Measurements from ENCODE around the gene HPCAL4. TPM values are rescaled to one million over a fixed set of nuclear protein-coding genes. Genes with fewer than 3 reads are reported as not detected.

HPCAL4 gene
- total RNA-seq, 2 experiments from 2014 or later: 0.43 to 0.52 TPM

GRCh38 chr1:39632682-39633417, 58.4 kb downstream of the HPCAL4 start:
- DNase-seq: no peak
- Mint-ChIP-seq H3K4me3 (no peak overlapping the region), H3K27me3 (ENCODE audit: low read depth) (peaks cover 13% of the 10 kb centered on the region), H3K36me3 (ENCODE audit: low read depth) (no peaks in the 10 kb centered on the region), H3K4me1 (ENCODE audit: low read depth) (peaks cover 5% of the 10 kb centered on the region), H3K9me3 (no peaks in the 10 kb centered on the region), H3K27ac (no peak overlapping the region)
- intact Hi-C loops (cut with micrococcal nuclease): no loop called here
- CTCF ChIA-PET: interaction anchor here (0.7 to 1.4 kb wide), 2 partner anchors 25 to 38 kb away, joined by 3 read pairs; no protein-coding TSS in a partner anchor

GRCh38 chr1:39632323-39632681, 58.9 kb downstream of the HPCAL4 start:
- intact Hi-C loops (cut with micrococcal nuclease): no loop called here
- Mint-ChIP-seq H3K27me3 (ENCODE audit: low read depth) (peaks cover 9% of the 10 kb centered on the region), H3K4me1 (ENCODE audit: low read depth) (peaks cover 5% of the 10 kb centered on the region), H3K4me3 (no peak overlapping the region), H3K27ac (no peak overlapping the region), H3K9me3 (no peaks in the 10 kb centered on the region), H3K36me3 (ENCODE audit: low read depth) (no peaks in the 10 kb centered on the region)
- CTCF ChIA-PET: interaction anchor here (1.4 kb wide), 1 partner anchor 25 kb away, joined by 3 read pairs; no protein-coding TSS in a partner anchor
- DNase-seq: no peak

- H3K9me3 Mint-ChIP-seq: no peaks in the 10 kb centered on the region
- peaks cover 8% of the 10 kb centered on the region for H3K27me3 Mint-ChIP-seq (ENCODE audit: low read depth)
- no peaks in the 10 kb centered on the region for H3K36me3 Mint-ChIP-seq (ENCODE audit: low read depth)
- no peak for DNase-seq
- H3K27ac Mint-ChIP-seq: no peak overlapping the region
- H3K4me1 Mint-ChIP-seq (ENCODE audit: low read depth): peaks cover 5% of the 10 kb centered on the region
- H3K4me3 Mint-ChIP-seq: no peak overlapping the region
- intact Hi-C loops (cut with micrococcal nuclease): no loop called here
- CTCF ChIA-PET: interaction anchor here (1.4 to 2.1 kb wide), 2 partner anchors 26 kb away, joined by 3 to 8 read pairs; no protein-coding TSS in a partner anchor
These were observed 59.6 kb downstream of the HPCAL4 start for GRCh38 chr1:39631361-39632322.

GRCh38 chr1:39628807-39629350, 62.4 kb downstream of the HPCAL4 start:
- H3K4me1 Mint-ChIP-seq (ENCODE audit: low read depth): peaks cover 5% of the 10 kb centered on the region
- intact Hi-C loops (cut with micrococcal nuclease): no loop called here
- H3K4me3 Mint-ChIP-seq: no peak overlapping the region
- no peaks in the 10 kb centered on the region for H3K9me3 Mint-ChIP-seq
- no peak for DNase-seq
- H3K36me3 Mint-ChIP-seq (ENCODE audit: low read depth): no peaks in the 10 kb centered on the region
- no peak overlapping the region for H3K27ac Mint-ChIP-seq
- peaks cover 3% of the 10 kb centered on the region for H3K27me3 Mint-ChIP-seq (ENCODE audit: low read depth)
- CTCF ChIA-PET: no interaction called here

Other genes starting within 250 kb of the HPCAL4 start
- gene BMP8A, start 199.8 kb downstream of the HPCAL4 start, total RNA-seq: not detected
- gene PABPC4, start 114.6 kb downstream of the HPCAL4 start, total RNA-seq: 100 to 1,000 TPM; 328 to 353 TPM
- gene HEYL, start 51.8 kb downstream of the HPCAL4 start, total RNA-seq: under 1 TPM; 0.15 to 0.17 TPM
- not detected for gene NT5C1A, start 19.3 kb downstream of the HPCAL4 start, total RNA-seq
- 10 to 100 TPM; 73.8 to 75.6 TPM for gene PPIE, start 47.4 kb upstream of the HPCAL4 start, total RNA-seq
- under 1 TPM; 0.52 to 0.67 TPM for gene OXCT2, start 79.9 kb upstream of the HPCAL4 start, total RNA-seq
- gene BMP8B, start 97.4 kb upstream of the HPCAL4 start, total RNA-seq: under 1 TPM; 0.12 to 0.14 TPM
- 10 to 100 TPM; 18.6 TPM for gene TRIT1, start 192.1 kb upstream of the HPCAL4 start, total RNA-seq
- gene MYCL, start 210.5 kb upstream of the HPCAL4 start, total RNA-seq: under 1 TPM in 1 of 2 experiments, not detected in 1; 0.19 TPM